Measurements from ENCODE around the gene BLCAP. TPM values are rescaled to one million over a fixed set of nuclear protein-coding genes. Genes with fewer than 3 reads are reported as not detected.
"Not testable (repeated sequence)": the region's sequence is repeated elsewhere in the genome, so short reads cannot be mapped to it uniquely, and the experiment has no call there.

The BLCAP gene, protein sequence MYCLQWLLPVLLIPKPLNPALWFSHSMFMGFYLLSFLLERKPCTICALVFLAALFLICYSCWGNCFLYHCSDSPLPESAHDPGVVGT
- 47.7 and 54.3 TPM in 2 replicates for total RNA-seq (2021)
- long read RNA-seq, transcript BLCAP-215 (2 exons, 2,017 nt) = major isoform, 194 of 217 reads
- long read RNA-seq, partial matches to known transcripts = 0 of 217 reads
- long read RNA-seq, other reads (novel, unspliced or antisense) = 18 of 217 reads

DNA sequence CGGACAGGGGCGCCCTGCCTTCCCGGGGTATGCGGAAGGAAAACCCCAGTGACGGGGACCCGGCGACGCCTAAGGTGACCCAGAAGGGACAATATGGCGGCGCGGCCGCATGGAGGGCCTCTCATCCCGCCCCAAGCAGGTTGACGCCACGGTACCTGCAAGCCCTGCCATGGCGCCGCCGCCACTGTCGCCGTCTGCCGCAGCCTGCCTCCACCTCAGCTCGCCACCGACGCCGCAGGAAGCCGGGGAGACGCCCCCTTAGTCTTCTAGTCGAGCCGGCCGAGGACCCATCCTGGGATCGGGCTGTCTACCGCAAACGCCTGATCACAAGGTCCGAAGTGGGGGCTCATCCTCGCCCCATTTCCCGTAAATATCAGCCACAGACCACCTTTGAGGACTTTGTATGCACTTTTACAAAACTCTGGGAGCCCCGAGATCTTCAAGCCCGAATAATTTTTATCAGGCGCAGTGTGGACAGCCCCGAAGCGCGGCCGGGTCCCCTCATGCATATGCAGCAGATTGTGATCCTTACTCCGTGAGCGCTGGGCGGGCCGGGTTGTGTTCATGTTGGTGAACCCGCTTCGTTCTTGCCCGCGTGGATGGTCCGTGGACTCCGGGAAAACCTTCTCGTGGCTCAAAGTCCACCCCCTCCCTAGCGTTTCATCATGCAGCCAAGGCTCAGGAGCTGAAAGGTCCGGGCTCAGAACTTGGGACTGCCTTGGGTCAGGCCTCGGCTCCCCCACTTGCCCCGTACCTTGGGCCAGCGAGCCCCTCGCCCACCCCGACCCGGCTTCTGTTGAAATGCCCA lies at the start of gene BLCAP:
Gene BLCAP (minus strand): TSS at position 239 of the 808 bp plus-strand sequence. CDS start 8,702 bp downstream, outside the sequence.
- H3K27me3 ChIP-seq (ENCODE audit: insufficient read depth, low read length) = no peaks in the 10 kb centered on the region
- H3K18ac ChIP-seq (ENCODE audit: insufficient read length, low read depth, low read length) = peak within 1 kb of the TSS; percentile 99
- H3K4ac ChIP-seq (ENCODE audit: low read depth, low read length) = no peak within 1 kb of the TSS; the same call in 1 of the 2 replicates
- Mint-ChIP-seq H3K27me3 (ENCODE audit: low read depth) (peaks cover 1% of the 10 kb centered on the region), H3K27ac (peak within 1 kb of the TSS; percentile 100), H3K9me3 (peaks cover 0 to 2% of the 10 kb centered on the region in 2 experiments; a peak in 1 of 5 replicates), H3K36me3 (ENCODE audit: insufficient read depth in 1 of 3, low read depth in 3 of 3) (peaks cover 17 to 18% (median 17%) of the 10 kb centered on the region in 3 experiments; a peak in 5 of 7 replicates), H3K4me3 (peak within 1 kb of the TSS; percentile 90 to 96), H3K4me1 (peaks cover 46 to 52% of the 10 kb centered on the region in 2 experiments)
- H4K91ac ChIP-seq (ENCODE audit: insufficient read length, low read depth, low read length) = no peak within 1 kb of the TSS
- peak within 1 kb of the TSS; percentile 89 for H2BK12ac ChIP-seq (ENCODE audit: insufficient read length, low read depth, low read length)
- TF ChIP-seq, protein P1, sequence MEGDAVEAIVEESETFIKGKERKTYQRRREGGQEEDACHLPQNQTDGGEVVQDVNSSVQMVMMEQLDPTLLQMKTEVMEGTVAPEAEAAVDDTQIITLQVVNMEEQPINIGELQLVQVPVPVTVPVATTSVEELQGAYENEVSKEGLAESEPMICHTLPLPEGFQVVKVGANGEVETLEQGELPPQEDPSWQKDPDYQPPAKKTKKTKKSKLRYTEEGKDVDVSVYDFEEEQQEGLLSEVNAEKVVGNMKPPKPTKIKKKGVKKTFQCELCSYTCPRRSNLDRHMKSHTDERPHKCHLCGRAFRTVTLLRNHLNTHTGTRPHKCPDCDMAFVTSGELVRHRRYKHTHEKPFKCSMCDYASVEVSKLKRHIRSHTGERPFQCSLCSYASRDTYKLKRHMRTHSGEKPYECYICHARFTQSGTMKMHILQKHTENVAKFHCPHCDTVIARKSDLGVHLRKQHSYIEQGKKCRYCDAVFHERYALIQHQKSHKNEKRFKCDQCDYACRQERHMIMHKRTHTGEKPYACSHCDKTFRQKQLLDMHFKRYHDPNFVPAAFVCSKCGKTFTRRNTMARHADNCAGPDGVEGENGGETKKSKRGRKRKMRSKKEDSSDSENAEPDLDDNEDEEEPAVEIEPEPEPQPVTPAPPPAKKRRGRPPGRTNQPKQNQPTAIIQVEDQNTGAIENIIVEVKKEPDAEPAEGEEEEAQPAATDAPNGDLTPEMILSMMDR (conservative IDR thresholded peaks at IDR 0.05) = no peak
- H3K56ac ChIP-seq (ENCODE audit: insufficient read length, low read depth, low read length) = peak within 1 kb of the TSS; percentile 76
- no peak within 1 kb of the TSS for H2BK20ac ChIP-seq (ENCODE audit: low read depth, low read length, poor library complexity, severe bottlenecking)
- H3K79me2 ChIP-seq (ENCODE audit: insufficient read depth, low read length) = peaks cover 28% of the 10 kb centered on the region; the same call in 1 of the 2 replicates
- no peak within 1 kb of the TSS for H3T11ph ChIP-seq (ENCODE audit: low read length)
- peak within 1 kb of the TSS; percentile 90 for H4K5ac ChIP-seq (ENCODE audit: insufficient read length, low read depth, low read length)
- no peaks in the 10 kb centered on the region for H4K20me1 ChIP-seq (ENCODE audit: control insufficient read depth, insufficient read depth, insufficient read length)
- H3K14ac ChIP-seq (ENCODE audit: insufficient read depth, low read length) = peak within 1 kb of the TSS; percentile 94
- peak; percentile 90 for DNase-seq
- no peak within 1 kb of the TSS for H2BK15ac ChIP-seq (ENCODE audit: low read depth, low read length)
- peak within 1 kb of the TSS; percentile 49 for H3K27ac ChIP-seq (ENCODE audit: insufficient read length, low read depth, low read length)
- peak within 1 kb of the TSS; percentile 85 for H3K4me2 ChIP-seq (ENCODE audit: insufficient read depth, insufficient read length, low read length)
- H2AFZ ChIP-seq (ENCODE audit: low read length) = no peak within 1 kb of the TSS
- no peak within 1 kb of the TSS for H4K8ac ChIP-seq (replicated peaks; ENCODE audit: insufficient read length, low read depth, low read length)
- no CpG with 5 or more reads among the region's 62 CpGs for WGBS (ENCODE audit: extremely low coverage, insufficient read length, low lambda C conversion rate)
- no peak within 1 kb of the TSS for H2AK5ac ChIP-seq (ENCODE audit: insufficient read length, low read length)
- peaks cover 12% of the 10 kb centered on the region for H3K79me1 ChIP-seq (ENCODE audit: insufficient read depth, low read depth, low read length, poor library complexity, severe bottlenecking)
- H3K9me3 ChIP-seq (ENCODE audit: control insufficient read depth, low read depth, low read length) = no peaks in the 10 kb centered on the region
- H3K9ac ChIP-seq (ENCODE audit: extremely low read depth, insufficient read length, low read length) = peak within 1 kb of the TSS; percentile 87
- H3K23me2 ChIP-seq (ENCODE audit: insufficient read length, low read depth, low read length, poor library complexity, severe bottlenecking) = peaks cover 8% of the 10 kb centered on the region
- H2BK120ac ChIP-seq (ENCODE audit: low read depth, low read length, poor library complexity, severe bottlenecking) = peak within 1 kb of the TSS; percentile 89
- no peak within 1 kb of the TSS for H3K23ac ChIP-seq (ENCODE audit: insufficient read length, low read depth, low read length)
- peak within 1 kb of the TSS; percentile 97 for H2BK5ac ChIP-seq (ENCODE audit: insufficient read length, low read length)
- H3K4me1 ChIP-seq (ENCODE audit: insufficient read depth, low read length) = peaks cover 11% of the 10 kb centered on the region; the same call in 1 of the 2 replicates

DNA sequence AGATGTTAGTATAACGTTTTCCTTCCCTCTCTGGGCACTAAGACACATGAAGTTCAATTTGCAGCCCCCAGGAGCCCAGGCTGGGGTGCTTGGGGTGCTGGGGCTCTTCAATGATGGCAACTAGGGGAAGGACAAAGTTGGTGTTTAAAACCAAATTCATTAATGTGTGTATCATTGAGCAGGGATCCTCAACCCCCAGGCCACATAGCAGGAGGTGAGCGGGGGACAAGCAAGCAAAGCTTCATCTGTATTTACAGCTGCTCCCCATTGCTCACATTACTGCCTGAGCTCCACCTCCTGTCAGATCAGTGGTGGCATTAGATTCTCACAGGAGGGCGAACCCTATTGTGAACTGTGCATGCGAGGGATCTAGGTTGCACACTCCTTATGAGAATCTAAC lies 49.8 kb upstream of the BLCAP start:
- H3K18ac ChIP-seq (ENCODE audit: insufficient read length, low read depth, low read length); H2BK120ac ChIP-seq (ENCODE audit: low read depth, low read length, poor library complexity, severe bottlenecking); H3K9me3 ChIP-seq (ENCODE audit: control insufficient read depth, low read depth, low read length); H2BK12ac ChIP-seq (ENCODE audit: insufficient read length, low read depth, low read length); H4K5ac ChIP-seq (ENCODE audit: insufficient read length, low read depth, low read length); H3K56ac ChIP-seq (ENCODE audit: insufficient read length, low read depth, low read length); H2BK15ac ChIP-seq (ENCODE audit: low read depth, low read length); H4K8ac ChIP-seq (replicated peaks; ENCODE audit: insufficient read length, low read depth, low read length); H2AFZ ChIP-seq (ENCODE audit: low read length); H3K27me3 Mint-ChIP-seq (ENCODE audit: low read depth); H4K20me1 ChIP-seq (ENCODE audit: control insufficient read depth, insufficient read depth, insufficient read length); H3K4ac ChIP-seq (ENCODE audit: low read depth, low read length); H3K4me3 Mint-ChIP-seq; H3K27ac Mint-ChIP-seq; H2AK5ac ChIP-seq (ENCODE audit: insufficient read length, low read length); H4K91ac ChIP-seq (ENCODE audit: insufficient read length, low read depth, low read length); H3T11ph ChIP-seq (ENCODE audit: low read length); H2BK20ac ChIP-seq (ENCODE audit: low read depth, low read length, poor library complexity, severe bottlenecking); H3K27me3 ChIP-seq (ENCODE audit: insufficient read depth, low read length); H3K27ac ChIP-seq (ENCODE audit: insufficient read length, low read depth, low read length); H3K9ac ChIP-seq (ENCODE audit: extremely low read depth, insufficient read length, low read length); H3K14ac ChIP-seq (ENCODE audit: insufficient read depth, low read length); H3K23me2 ChIP-seq (ENCODE audit: insufficient read length, low read depth, low read length, poor library complexity, severe bottlenecking); H2BK5ac ChIP-seq (ENCODE audit: insufficient read length, low read length); H3K4me2 ChIP-seq (ENCODE audit: insufficient read depth, insufficient read length, low read length); H3K23ac ChIP-seq (ENCODE audit: insufficient read length, low read depth, low read length); H3K4me1 ChIP-seq (ENCODE audit: insufficient read depth, low read length); H3K9me3 Mint-ChIP-seq; H3K36me3 Mint-ChIP-seq (ENCODE audit: insufficient read depth in 1 of 3, low read depth in 3 of 3); H3K79me2 ChIP-seq (ENCODE audit: insufficient read depth, low read length); H3K79me1 ChIP-seq (ENCODE audit: insufficient read depth, low read depth, low read length, poor library complexity, severe bottlenecking): not testable (repeated sequence)
- H3K4me1 Mint-ChIP-seq = peaks cover 8 to 23% of the 10 kb centered on the region in 2 experiments
- peak; percentile 2 for DNase-seq
- no CpG with 5 or more reads among the region's 4 CpGs for WGBS (ENCODE audit: extremely low coverage, insufficient read length, low lambda C conversion rate)
